HG02678 (cell line): Measurements from ENCODE around the gene RASL11A.
"Not testable (repeated sequence)": the region's sequence is repeated elsewhere in the genome, so short reads cannot be mapped to it uniquely, and the experiment has no call there.

Experiments
- ATAC-seq: cut with Tn5 transposase; IDR thresholded peaks from one replicate; pipeline ENCODE4 v1.9.1; 2021; ENCODE audit warnings: mild to moderate bottlenecking, moderate library complexity; ENCODE audit not compliant: unreplicated experiment

The RASL11A gene

GRCh38 chr13:27266917-27267316 is 3.7 kb upstream of the RASL11A start:
- ATAC-seq: no peak

- no peak for ATAC-seq
These were observed 3.0 kb upstream of the RASL11A start for GRCh38 chr13:27267596-27267995.

GRCh38 chr13:27269114-27269665 is 1.4 kb upstream of the RASL11A start:
- no peak for ATAC-seq

DNA sequence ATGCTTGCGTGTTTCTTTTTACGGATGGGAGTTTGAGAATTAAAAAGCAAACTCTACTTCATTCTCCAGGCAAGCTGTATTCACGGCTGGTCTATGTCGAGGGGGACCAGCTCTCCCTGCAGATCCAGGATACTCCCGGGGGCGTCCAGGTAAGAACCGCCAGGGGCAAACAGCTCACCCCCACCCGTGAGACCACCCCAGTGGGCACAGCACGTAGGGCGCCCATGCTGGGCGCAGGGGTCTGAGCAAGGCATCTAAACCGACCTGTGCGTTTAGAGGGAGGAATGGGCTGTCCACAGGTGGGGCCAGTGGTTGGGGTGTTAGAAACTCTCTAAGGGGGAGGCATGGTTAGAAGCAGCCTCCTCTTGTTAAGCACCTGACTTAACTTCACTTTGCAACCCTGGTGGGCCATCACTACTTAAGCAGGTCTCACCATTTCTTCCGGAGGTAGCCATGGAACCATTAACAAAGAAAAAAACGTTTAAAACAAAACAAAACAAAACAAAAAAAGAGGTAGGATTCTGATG is 1.0 kb downstream of the RASL11A start:
- no peak for ATAC-seq

GRCh38 chr13:27273658-27274425 is 3.2 kb downstream of the RASL11A start:
- ATAC-seq: no peak

DNA sequence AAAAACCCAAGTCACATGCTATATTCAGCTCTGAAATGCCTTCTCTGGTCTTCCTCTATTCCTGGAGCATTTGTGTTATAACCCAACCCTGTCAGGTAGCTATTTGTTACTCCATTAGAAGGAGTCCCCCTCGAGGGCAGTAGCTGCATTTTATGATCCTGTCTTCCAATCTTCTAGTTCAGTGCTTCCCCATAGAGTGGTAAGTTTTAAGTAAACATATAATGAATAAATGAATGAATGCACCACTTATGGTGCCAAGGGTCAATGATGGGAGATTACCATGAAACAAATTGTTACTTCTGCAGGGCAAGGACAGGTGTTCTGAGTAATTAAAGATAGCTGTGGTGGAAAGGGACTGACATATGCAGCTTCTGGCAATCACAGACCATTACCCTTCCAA is 4.0 kb downstream of the RASL11A start:
- ATAC-seq: no peak

DNA sequence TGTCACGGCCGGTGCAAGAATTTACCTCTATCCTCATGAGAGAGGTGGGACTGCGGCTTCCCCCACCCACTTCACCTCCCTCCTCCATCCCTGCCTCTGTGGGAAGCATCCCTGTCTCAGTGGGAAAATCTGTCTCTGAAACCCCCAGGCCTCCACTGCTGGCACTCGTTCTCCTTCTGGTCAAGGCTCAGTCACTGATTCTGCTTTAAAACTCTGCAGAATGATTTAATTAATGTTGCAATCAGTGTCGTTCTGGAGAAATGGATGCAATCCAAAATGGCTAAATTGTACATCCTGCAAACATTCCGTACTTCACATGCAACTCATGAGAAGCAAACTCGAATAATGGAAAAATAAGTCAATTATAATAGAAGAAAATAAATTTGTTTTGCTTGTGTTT is 5.6 kb downstream of the RASL11A start:
- ATAC-seq: no peak

DNA sequence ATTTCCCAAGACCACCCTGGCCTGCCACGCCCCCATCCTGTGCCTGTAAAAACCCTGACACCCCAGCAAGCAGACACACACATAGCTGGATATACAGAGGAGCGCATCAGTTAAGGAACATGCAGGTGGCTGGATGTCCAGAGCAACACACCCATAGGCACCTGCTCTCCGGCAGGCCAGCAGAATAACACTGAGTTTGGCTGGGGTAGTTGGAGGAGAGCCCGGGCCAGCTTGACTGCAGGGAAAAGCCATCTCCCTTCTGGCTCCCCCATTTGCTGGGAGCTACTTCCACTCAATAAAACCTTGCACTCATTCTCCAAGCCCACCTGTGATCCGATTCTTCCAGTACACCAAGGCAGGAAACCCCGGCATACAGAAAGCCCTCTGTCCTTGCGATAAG is 8.9 kb downstream of the RASL11A start:
- no peak for ATAC-seq

DNA sequence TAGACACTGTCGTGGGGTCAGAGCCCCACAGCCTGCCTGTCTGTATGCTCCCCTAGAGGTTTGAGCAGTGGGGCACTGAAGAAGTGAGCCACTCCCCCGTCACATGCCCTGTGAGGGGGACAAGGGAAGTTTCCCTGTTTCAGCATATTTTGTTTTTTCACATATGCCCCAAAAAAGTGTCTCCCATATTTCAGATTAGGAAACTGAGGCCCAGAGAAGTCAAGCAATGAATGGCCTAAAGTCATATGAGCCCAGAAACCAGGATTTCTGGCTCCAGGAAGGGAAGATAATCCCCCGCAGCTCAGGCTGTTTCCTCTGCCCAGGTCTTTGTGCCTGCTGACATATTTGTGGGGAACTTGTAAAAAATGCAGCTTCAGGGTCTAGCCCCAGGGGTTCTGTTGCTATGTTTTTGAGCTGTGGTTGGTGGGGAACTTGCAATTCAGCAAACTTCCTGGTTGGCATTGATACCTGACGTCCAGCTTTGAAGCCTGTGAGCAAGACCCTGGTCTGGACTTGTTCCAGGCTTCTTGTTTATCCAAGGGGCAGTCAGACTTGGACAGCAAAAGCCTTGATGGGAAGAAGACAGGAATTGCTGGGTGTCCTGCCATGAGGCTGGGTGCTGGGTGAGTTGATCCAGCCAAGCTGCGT is 9.5 kb downstream of the RASL11A start:
- no peak for ATAC-seq

DNA sequence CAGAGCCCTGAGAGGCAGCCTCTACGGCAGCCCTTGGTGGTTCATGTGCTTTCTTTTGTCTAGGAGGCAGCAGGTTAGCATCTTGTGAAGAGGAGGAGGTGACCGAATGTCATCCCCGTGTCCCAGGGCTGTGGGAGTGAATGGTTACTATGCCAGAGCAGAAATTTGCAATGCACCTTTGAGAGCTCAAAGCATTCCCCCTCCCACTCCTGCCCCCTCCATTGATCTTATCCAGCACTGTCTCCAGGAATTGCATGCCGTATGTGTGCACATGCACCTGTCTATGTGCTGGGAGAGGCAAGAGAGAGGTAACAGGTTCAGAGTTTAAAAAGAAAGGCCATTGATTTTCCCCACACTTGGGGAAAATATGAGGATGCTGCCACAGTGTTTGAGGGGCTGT is 10.2 kb downstream of the RASL11A start:
- ATAC-seq: no peak

- ATAC-seq: no peak
These were observed 10.8 kb downstream of the RASL11A start for GRCh38 chr13:27281420-27281819.

- no peak for ATAC-seq
These were observed 13.4 kb downstream of the RASL11A start for GRCh38 chr13:27283906-27284493.

DNA sequence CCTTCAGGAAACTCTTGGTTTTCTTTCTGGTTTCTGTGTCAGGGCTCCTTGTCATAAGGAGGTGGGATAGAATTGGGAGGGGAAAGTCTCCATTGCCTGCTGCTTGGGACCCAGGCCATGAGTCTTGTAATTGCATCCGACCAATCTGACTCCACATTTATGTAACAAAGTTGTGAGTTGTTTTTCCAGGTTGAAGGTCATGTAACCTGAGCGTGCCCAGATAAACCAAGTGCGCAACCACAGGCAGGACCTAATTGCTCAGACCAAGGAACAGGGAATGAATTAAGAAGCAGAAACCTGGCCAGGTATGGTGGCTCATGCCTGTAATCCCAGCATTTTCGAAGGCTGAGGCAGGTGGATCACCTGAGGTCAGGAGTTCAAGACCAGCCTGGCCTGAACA is 17.8 kb downstream of the RASL11A start:
- no peak for ATAC-seq

DNA sequence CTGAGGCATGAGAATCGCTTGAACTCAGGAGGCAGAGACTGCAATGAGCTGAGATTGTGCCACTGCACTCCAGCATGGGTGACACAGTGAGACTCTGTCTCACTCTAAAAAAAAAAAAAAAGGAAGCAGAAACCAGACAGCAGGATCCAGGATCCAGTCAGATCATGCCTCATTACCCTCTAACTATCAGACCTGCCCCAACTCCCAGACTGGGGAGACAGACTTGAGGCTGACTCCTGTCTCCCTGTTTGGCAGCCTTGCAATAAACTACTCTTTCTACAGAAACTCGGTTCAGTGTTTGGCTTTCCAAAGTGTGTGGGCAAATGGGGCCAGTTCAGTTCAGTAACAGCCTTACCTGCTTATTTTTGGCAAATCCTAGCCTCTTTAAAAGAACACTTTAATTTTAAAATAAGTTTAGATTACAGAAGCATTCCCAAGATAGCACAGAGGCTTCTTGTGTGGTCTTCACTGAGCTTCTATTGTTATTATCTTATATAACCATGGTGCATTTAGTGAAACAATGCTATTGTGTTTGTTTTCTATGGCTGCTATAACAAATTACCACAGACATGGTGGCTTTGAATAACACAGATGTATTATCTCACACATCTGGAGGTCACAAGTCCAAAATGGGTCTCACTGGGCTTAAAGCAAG is 18.5 kb downstream of the RASL11A start:
- ATAC-seq: no peak

GRCh38 chr13:27290715-27291114 is 20.1 kb downstream of the RASL11A start:
- ATAC-seq: no peak

GRCh38 chr13:27291967-27292366 is 21.3 kb downstream of the RASL11A start:
- ATAC-seq: not testable (repeated sequence)

DNA sequence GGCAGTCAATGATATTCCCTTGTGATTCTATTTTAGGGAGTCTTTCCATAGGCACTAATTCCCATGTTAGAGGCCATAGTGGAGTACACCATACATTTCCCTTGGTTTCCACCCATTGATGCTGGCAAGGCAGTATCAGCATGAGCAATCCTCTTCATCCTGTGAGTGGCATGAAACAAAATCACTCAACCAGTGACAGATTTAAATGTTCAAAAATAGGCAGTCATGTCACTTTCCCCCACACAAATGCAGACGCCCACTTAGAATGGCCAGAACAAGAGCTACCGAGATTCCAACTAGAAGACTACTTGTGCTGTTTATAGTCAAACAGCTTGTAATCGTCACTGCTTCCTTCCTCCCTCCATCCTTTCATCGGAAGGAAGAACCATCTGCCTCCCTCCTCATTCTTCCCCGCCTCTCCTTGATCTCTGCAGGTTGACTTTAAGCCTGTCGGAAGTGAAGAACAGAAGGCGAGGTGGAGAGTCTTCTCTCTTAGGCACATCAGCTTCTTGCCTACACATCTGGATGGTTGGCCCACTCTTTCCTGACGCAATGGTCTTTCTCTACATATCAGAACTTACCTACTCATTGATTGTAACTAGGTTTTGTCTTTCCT is 22.6 kb downstream of the RASL11A start:
- no peak for ATAC-seq

DNA sequence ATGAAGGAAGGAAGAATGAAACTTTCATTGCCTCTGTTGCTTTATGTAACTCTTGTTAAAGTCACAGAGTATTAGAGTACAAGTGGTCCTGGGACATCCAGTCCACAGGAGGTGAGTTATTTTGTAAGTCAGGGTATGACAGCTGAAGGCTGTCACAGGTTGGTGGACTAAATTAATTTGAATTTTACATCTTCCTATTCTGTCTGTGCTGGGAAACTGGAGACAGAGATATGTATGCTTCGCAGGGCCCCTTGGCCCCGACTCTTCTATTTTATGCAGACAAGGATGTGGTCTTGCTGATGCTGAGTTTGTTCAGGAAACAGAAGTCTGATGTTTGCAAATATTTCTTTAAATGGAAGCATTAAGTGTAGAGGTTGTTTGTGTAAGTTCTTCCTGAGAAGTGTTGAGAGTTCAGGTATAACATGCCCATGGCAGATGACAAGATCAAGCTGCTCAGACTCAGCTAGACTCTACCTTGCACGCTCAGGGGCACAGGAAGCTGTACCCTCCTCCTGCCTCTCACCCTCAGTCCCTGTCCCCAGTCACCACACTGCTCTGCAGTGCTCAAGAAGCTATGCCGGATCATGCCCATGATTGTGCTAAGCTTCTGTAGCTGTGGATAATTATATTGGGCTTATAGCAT is 23.4 kb downstream of the RASL11A start:
- ATAC-seq: no peak

DNA sequence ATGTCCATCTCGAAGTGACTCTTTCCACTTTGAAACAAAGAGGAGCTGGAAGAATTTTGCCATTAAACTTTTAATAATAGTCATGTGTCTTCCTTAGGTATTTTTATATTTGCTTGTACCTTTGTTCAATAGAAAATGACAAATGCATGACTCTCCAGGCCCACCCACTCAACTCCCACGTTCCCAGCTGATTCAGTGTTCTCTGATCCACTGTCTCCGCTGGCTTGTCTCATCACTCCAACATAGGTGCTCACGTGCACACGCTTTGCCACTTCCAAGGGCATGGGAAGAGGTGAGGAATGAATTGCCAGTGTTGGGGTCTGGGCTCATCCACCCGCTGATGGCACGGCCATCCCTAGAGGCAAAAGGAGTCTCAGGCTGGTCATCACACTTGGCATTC is 24.5 kb downstream of the RASL11A start:
- ATAC-seq: no peak

DNA sequence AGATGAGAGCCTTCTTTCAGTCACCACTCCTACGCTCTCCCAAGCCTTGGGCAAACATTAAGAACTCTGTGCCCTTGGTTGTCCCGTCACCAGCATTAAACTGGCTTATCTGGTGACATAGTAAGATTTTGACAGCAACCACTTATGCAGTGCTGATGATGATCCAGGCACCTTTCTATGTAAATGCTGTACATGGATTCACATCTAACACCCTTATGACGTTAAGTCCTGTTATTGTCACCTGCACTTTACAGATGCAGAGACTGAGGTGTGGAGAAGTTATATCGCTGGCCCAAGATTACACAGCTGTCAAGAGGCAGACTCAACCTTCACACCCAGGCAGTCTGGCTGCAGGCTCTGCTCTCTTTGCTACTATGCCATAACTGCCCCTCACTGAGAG is 25.0 kb downstream of the RASL11A start:
- ATAC-seq: no peak
